Subcutaneous abdominal adipose tissue (tissue), 5 donors: ENCODE data around the gene B4GALT2.

Experiments
- H3K27ac ChIP-seq: one replicate; pipeline ENCODE4 v1.7.0; 2013; ENCODE audit warnings: low read depth, mild to moderate bottlenecking, inconsistent platforms, low read length, moderate library complexity
- H3K27me3 ChIP-seq, 5 donors: one replicate each; pipeline ENCODE4 v1.7.0; 2013; ENCODE audit warnings: low read length in 5 of 5, inconsistent platforms in 1 of 5; ENCODE audit not compliant: control insufficient read depth in 5 of 5, insufficient read depth in 4 of 5
- H3K36me3 ChIP-seq, 5 donors: one replicate each; pipeline ENCODE4 v1.7.0; 2013; ENCODE audit warnings: low read length in 5 of 5; ENCODE audit not compliant: control insufficient read depth in 5 of 5, insufficient read depth in 5 of 5
- H3K4me1 ChIP-seq, 5 donors: one replicate each; pipeline ENCODE4 v1.7.0; 2013; ENCODE audit warnings: low read length in 5 of 5, mild to moderate bottlenecking in 3 of 5, moderate library complexity in 1 of 5; ENCODE audit not compliant: control insufficient read depth in 5 of 5, insufficient read depth in 5 of 5
- H3K4me3 ChIP-seq, 5 donors: one replicate each; pipeline ENCODE4 v1.7.0; 2013; ENCODE audit warnings: low read length in 5 of 5, low read depth in 1 of 5
- H3K9ac ChIP-seq, 5 donors: one replicate each; pipeline ENCODE4 v1.7.0; 2013; ENCODE audit warnings: low read length in 5 of 5, mild to moderate bottlenecking in 4 of 5, moderate library complexity in 3 of 5
- H3K9me3 ChIP-seq, 5 donors: one replicate each; pipeline ENCODE4 v1.7.0; 2013; ENCODE audit warnings: low read length in 5 of 5; ENCODE audit not compliant: control insufficient read depth in 5 of 5
- donor health status: healthy.
- donor health status: healthy.
- donor health status: healthy.
- donor health status: healthy.
- donor health status: healthy.

Gene B4GALT2

GRCh38 chr1:44034976-44035716 lies 56.1 kb downstream of the B4GALT2 start:
- no peaks in the 10 kb centered on the region for H3K27me3 ChIP-seq
- H3K9me3 ChIP-seq, result no peaks in the 10 kb centered on the region
- H3K9ac ChIP-seq, result peak overlapping the region in 1 of 5 donors; percentile 21
- H3K4me1 ChIP-seq, result peaks cover 0 to 40% (median 26%) of the 10 kb centered on the region in 5 donors
- no peak overlapping the region for H3K4me3 ChIP-seq
- no peak overlapping the region for H3K27ac ChIP-seq
- no peaks in the 10 kb centered on the region for H3K36me3 ChIP-seq

DNA sequence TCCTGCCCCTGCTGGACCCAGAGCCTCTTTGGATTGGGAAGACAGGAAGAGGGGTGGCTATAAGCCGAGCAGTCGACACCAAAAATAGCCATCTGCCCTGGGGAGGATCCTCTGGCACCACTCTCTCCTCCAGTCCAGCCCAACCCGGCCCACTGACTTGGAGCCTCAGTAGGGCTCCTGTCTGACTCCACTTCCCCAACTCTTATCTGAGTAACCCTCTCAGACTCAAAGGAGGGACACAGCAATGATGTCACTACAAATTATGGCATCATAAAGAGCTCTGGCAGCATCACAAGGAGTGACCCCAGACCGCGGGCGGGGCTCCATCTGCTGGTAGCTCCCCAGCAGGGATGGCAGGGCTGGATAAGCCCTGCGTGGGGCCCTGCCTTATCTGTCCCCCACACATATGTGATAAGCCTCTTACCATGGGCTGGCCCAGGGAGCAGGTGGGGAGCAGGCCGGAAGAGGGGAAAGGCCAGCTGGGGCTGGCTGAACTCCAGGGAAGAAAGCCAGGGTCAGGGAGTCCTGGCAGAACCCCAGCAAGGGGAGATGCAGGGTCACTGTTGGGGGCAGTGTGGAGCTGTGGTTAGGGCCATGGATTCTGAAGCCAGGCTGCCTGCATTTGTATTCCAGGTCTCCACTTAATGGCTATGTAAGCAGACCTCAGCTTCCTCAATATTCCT lies 56.9 kb downstream of the B4GALT2 start:
- H3K27me3 ChIP-seq, result no peaks in the 10 kb centered on the region
- H3K4me3 ChIP-seq, result no peak overlapping the region
- H3K27ac ChIP-seq, result no peak overlapping the region
- no peaks in the 10 kb centered on the region for H3K36me3 ChIP-seq
- peaks cover 0 to 34% (median 21%) of the 10 kb centered on the region in 5 donors for H3K4me1 ChIP-seq
- H3K9me3 ChIP-seq, result no peaks in the 10 kb centered on the region
- peak overlapping the region in 1 of 5 donors; percentile 21 for H3K9ac ChIP-seq

GRCh38 chr1:44036409-44037139 lies 57.6 kb downstream of the B4GALT2 start:
- Histone ChIP-seq H3K9me3 (no peaks in the 10 kb centered on the region), H3K9ac (peak overlapping the region in 1 of 5 donors; percentile 16), H3K4me1 (peaks cover 0 to 28% (median 14%) of the 10 kb centered on the region in 5 donors), H3K4me3 (no peak overlapping the region), H3K27me3 (no peaks in the 10 kb centered on the region), H3K27ac (no peak overlapping the region), H3K36me3 (no peaks in the 10 kb centered on the region)

- H3K36me3 ChIP-seq, result no peaks in the 10 kb centered on the region
- no peaks in the 10 kb centered on the region for H3K27me3 ChIP-seq
- no peak overlapping the region for H3K4me3 ChIP-seq
- H3K4me1 ChIP-seq, result peaks cover 0 to 23% (median 13%) of the 10 kb centered on the region in 5 donors
- H3K27ac ChIP-seq, result no peak overlapping the region
- no peaks in the 10 kb centered on the region for H3K9me3 ChIP-seq
- no peak overlapping the region for H3K9ac ChIP-seq
These were observed 58.1 kb downstream of the B4GALT2 start for GRCh38 chr1:44037154-44037553.

GRCh38 chr1:44038876-44039657 lies 60.1 kb downstream of the B4GALT2 start:
- Histone ChIP-seq H3K27ac (no peak overlapping the region), H3K4me3 (no peak overlapping the region), H3K9me3 (no peaks in the 10 kb centered on the region), H3K36me3 (no peaks in the 10 kb centered on the region), H3K9ac (no peak overlapping the region), H3K4me1 (peaks cover 0 to 33% (median 18%) of the 10 kb centered on the region in 5 donors), H3K27me3 (peaks cover 0 to 13% (median 2%) of the 10 kb centered on the region in 5 donors)

DNA sequence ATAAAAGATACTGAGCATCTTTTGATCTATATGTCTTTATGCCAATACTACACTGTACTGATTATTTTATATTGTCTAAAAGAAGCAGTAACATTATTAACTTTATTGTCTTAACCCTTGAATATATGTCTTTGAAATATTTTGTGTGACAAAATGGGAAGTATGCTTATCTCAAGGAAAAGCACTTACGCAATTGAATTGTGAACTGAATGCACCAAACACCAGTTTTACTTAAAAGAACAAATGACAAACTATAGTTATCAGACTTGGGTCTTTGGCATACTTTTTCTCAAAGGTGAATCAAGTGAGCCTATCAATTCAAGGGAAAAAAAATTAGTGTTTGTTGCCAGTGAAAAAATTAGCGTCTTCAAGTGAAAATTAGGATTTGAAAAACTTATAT lies 61.4 kb downstream of the B4GALT2 start:
- Histone ChIP-seq H3K36me3 (no peaks in the 10 kb centered on the region), H3K9me3 (no peaks in the 10 kb centered on the region), H3K4me1 (peaks cover 0 to 31% (median 18%) of the 10 kb centered on the region in 5 donors), H3K27me3 (peaks cover 0 to 13% (median 2%) of the 10 kb centered on the region in 5 donors), H3K9ac (no peak overlapping the region), H3K27ac (no peak overlapping the region), H3K4me3 (no peak overlapping the region)
